Panc1 (cell line): ENCODE data around the gene MC1R.

Source experiments
- CTCF ChIP-seq: fragments of 450-650 bp; IDR thresholded peaks from 2 replicates; pipeline ENCODE4 v1.5.1; 2017; ENCODE audit warnings: mild to moderate bottlenecking
- POLR2AphosphoS5 ChIP-seq: IDR thresholded peaks from 2 replicates; pipeline ENCODE4 v1.6.1; 2012; ENCODE audit warnings: mild to moderate bottlenecking, low read depth, low read length, moderate library complexity
- REST ChIP-seq, 2 experiments: IDR thresholded peaks; 2 replicates each; pipeline ENCODE4 v1.6.1; 2011 to 2012; ENCODE audit warnings: low read depth in 2 of 2, control low read depth in 1 of 2, low read length in 1 of 2, mild to moderate bottlenecking in 1 of 2, moderate library complexity in 1 of 2; ENCODE audit not compliant: insufficient read depth in 1 of 2
- SIN3A ChIP-seq: IDR thresholded peaks from 2 replicates; pipeline ENCODE4 v1.6.1; 2012; ENCODE audit warnings: low read depth, mild to moderate bottlenecking, low read length, moderate library complexity, borderline replicate concordance; ENCODE audit not compliant: insufficient read depth

GRCh38 chr16:89936034-89936433 lies 17.4 kb downstream of the MC1R start:
- TF ChIP-seq CTCF (no peak), REST (IDR thresholded peaks at IDR 0.05; ENCODE audit: insufficient read depth in 1 of 2, low read depth in 2 of 2, low read length in 1 of 2) (no peak), POLR2AphosphoS5 (no peak), SIN3A (no peak)
